ENCODE data around the gene IGSF9.

Gene IGSF9

DNA sequence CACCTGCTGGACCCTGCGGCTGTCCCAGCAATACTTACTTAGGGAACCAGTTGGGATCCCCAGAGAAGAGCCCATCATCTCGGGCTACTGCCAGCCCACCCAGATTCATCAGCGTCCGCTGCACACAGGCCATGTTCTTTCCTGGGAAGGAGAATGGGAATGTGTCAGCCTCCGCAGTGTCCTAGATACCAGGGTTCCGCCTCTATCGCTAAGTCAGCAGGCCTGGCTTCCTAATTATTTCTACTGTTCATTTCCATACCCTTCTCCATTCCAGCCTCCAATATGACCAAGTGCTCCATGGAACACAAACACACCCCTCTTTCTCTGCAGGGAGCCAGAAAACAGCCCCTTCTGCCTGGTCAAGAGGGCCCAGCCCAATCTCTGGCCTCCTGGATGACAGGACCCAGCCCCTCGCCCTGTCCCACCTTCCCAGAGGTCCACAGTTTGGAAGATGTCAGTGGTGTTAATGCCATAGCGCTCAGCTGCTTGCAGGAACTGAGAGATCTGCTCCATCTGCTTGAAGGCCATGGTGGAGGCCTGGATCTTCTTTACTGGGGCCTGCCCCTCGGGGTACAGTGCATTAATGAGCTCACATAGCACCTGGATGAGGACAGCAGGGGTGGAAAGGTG lies 26.1 kb downstream of the IGSF9 start:
- peak overlapping the region; percentile 89 for H3K27ac ChIP-seq
- ChIA-PET POLR2A (ENCODE audit: low non-redundant PET) (no interaction called here), CTCF (no interaction called here)
- no peak for DNase-seq (ENCODE audit: low spot score)
- TF ChIP-seq, protein P1, sequence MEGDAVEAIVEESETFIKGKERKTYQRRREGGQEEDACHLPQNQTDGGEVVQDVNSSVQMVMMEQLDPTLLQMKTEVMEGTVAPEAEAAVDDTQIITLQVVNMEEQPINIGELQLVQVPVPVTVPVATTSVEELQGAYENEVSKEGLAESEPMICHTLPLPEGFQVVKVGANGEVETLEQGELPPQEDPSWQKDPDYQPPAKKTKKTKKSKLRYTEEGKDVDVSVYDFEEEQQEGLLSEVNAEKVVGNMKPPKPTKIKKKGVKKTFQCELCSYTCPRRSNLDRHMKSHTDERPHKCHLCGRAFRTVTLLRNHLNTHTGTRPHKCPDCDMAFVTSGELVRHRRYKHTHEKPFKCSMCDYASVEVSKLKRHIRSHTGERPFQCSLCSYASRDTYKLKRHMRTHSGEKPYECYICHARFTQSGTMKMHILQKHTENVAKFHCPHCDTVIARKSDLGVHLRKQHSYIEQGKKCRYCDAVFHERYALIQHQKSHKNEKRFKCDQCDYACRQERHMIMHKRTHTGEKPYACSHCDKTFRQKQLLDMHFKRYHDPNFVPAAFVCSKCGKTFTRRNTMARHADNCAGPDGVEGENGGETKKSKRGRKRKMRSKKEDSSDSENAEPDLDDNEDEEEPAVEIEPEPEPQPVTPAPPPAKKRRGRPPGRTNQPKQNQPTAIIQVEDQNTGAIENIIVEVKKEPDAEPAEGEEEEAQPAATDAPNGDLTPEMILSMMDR (conservative IDR thresholded peaks at IDR 0.05; ENCODE audit: low read depth), result no peak

DNA sequence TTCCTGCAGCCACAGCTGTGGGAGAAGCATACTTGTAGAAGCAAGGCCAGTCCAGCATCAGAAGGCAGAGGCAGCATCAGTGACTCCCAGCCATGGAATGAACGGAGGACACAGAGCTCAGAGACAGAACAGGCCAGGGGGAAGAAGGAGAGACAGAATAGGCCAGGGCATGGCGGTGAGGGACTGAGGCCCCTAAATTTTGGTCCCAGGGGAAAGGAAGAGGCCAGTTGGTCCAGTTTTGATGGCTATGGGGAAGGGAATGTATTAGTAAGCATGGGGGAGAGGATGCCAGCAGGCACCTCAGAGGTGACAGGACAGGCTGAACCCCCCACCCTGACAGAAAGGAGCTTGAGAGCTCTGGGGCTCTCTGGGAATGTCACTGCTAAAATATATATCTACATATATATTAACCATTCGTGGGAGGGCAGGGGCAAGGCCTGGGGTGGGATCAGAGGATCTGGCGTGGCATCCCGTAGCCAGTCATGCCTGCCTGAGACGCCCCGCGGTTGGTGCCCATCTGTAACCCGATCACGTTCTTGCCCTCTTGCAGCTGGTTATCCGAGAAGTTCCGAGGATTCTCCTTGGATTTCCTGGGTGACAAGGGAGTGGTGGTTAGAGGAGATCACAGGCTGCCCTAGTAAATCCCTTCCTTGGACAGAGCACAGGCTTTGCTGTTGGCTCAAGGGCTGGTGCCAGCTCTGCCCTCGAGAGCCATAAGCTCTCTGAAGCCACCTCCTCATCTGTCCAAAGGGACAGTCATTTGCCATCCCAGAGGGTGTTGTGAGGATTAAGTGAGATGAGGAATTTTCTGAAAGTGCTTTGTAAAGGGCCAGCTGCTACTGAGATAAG lies 26.8 kb downstream of the IGSF9 start:
- TF ChIP-seq, protein P1 (conservative IDR thresholded peaks at IDR 0.05; ENCODE audit: low read depth), result no peak

DNA sequence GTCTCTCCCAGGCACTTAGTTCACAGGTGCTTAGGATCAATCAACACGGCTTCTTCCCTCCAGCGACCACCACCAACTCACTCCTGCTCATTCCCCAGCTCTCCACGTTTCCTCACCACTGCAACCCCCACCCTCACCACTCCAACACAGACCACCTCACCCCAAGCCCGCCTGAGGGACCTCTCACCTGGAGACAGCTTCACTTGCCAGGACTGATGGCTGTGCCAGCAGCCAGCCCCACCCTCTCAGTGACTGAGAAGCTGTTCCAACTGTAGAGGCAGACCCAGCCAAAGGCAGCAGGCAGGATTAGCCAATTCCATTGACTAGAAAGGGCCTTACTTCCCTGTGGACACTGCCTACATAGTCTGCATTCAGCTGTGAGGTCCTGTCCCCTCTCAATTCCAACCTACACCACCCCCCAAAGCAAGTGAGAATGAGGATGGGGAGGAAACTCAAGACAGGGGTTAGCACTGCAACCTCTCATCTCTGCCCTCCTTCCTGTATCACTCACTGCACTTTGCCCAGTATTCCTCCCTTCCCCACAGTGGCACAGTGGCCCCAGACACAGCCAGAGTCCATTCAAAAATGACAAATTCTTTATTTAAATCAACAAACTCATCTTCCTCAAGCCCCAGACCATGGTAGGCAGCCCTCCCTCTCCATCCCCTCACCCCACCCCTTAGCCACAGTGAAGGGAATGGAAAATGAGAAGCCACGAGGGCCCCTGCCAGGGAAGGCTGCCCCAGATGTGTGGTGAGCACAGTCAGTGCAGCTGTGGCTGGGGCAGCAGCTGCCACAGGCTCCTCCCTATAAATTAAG lies 27.7 kb downstream of the IGSF9 start:
- TF ChIP-seq, protein P1 (conservative IDR thresholded peaks at IDR 0.05; ENCODE audit: low read depth), result no peak
- ChIA-PET POLR2A (ENCODE audit: low non-redundant PET) (no interaction called here), CTCF (interaction anchor here (0.6 kb wide), 1 partner anchor 141 kb away, joined by 3 read pairs; no protein-coding TSS in a partner anchor)
- DNase-seq (ENCODE audit: low spot score), result no peak
- peak overlapping the region; percentile 89 for H3K27ac ChIP-seq

More for the DNA sequence above, 26.8 kb downstream of the IGSF9 start:
- CTCF ChIA-PET, result interaction anchor here (0.6 kb wide), 1 partner anchor 140 kb away, joined by 3 read pairs; no protein-coding TSS in a partner anchor
- H3K27ac ChIP-seq, result peak overlapping the region; percentile 89
- POLR2A ChIA-PET (ENCODE audit: low non-redundant PET), result interaction anchor here (0.6 kb wide), 1 partner anchor 43 kb away, joined by 3 read pairs; no protein-coding TSS in a partner anchor
- no peak for DNase-seq (ENCODE audit: low spot score)

DNA sequence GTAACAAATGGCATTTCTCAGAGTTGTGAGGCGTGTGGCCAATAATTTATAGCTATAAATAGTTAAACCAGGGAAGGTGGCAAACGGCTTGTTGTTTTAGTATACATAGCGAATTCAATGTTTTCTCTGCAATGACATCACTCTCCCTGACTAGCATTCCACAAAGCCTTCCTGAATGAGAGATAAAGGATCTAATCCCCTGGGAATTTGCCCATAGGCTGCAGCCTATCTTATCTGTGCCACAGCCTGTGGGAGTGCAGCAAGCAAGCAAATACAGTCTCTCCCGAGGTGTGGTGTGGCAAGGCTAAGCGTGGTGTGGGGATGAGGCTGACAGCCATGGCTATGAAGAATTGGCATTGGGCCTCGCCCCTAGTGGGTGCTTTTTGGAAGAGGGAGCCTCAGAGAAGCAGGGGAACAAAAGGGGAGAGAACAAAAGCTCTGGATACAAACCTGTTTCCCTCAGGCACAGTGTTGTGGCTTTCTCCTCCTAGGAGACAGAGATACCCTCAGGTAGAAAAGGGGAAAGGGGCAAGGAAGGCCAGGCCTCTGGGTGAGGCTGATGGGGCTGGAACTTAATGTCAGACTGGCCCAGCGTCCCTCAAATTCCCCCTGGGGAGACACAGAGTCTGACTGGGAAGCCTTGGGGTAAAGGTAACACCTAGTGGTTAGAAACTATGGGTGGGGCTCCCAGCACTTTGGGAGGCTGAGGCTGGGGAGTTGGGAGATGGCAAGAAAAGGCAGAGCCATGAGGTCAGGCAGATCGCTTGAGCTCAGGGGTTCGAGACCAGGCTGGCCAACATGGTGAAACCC lies 29.0 kb downstream of the IGSF9 start:
- H3K27ac ChIP-seq, result peak overlapping the region; percentile 89
- ChIA-PET POLR2A (ENCODE audit: low non-redundant PET) (no interaction called here), CTCF (interaction anchor here (0.8 to 1.3 kb wide), 3 partner anchors 29 to 117 kb away, joined by 3 read pairs; partner anchors contain the start of gene IGSF9)
- TF ChIP-seq, protein P1 (conservative IDR thresholded peaks at IDR 0.05; ENCODE audit: low read depth), result no peak
- DNase-seq (ENCODE audit: low spot score), result peak; percentile 86

DNA sequence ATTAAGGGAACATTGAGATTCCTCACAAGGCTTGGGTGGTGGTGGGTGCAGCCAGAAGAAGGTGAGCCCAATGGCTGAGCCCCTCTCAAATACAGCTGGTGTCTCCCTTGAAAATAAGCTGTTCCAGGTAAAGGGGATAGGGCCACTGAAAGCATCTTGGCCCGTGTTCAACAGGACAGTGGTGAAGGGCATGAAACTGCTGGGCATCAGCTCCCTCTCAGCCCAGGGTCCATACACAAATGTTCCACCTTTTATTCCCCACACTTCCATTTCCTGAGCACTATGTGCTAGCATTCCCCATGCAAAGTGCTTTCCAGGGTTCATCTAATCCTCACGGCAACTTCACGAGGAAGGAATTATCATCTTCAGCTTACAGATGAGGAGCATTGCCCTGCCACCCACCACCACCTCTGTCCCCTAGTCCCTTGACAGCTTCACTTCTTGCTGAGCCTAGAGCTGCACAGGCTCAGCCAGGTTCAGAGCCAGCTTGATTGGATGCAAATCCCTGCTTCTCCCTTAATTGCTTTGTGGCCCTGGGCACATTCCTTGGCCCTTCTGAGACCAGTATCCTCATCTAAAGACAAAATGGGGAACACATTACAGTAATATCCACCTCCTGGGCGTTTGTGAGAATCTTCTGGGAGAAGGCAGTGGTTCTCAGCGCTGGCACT lies 29.7 kb downstream of the IGSF9 start:
- peak overlapping the region; percentile 89 for H3K27ac ChIP-seq
- TF ChIP-seq, protein P1 (conservative IDR thresholded peaks at IDR 0.05; ENCODE audit: low read depth), result no peak
- CTCF ChIA-PET, result interaction anchor here (0.6 to 1.3 kb wide), 4 partner anchors 30 to 119 kb away, joined by 3 to 4 read pairs (median 3); partner anchors contain the start of gene IGSF9
- no peak for DNase-seq (ENCODE audit: low spot score)
- POLR2A ChIA-PET (ENCODE audit: low non-redundant PET), result no interaction called here

All from RWPE1 (cell line).